T-helper 9 cell (primary cell): ENCODE results near the gene LTBP1.
"Not testable (repeated sequence)": the region's sequence is repeated elsewhere in the genome, so short reads cannot be mapped to it uniquely, and the experiment has no call there.

Experiments
- DNase-seq: peaks from one replicate; pipeline ENCODE4 v3.0.0-alpha.2; 2020

LTBP1 gene

GRCh38 chr2:33153008-33153407, 206.3 kb downstream of the LTBP1 start:
- DNase-seq, result no peak

GRCh38 chr2:33158482-33159003, 211.8 kb downstream of the LTBP1 start:
- DNase-seq, result no peak

DNA sequence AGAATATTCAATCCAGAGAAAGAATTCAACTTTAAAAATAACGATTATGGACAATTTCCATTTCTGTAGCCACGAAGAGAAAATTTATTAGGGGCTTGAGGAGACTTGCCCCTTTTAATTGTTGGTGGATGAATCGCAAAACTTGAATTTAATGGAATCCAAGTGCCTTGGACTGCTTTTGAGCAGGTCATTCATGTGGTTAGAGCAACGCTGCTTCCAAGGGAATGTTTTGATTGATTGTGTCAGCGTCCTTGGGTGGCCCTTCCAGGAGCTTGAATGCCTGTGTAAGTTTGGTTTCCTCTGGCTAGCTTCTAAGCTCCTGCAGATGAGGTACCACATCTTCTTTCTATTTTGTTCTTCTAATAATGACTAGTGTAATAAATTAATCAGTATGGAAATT, 213.4 kb downstream of the LTBP1 start:
- DNase-seq, result no peak

GRCh38 chr2:33166287-33166881, 219.6 kb downstream of the LTBP1 start:
- DNase-seq, result no peak

DNA sequence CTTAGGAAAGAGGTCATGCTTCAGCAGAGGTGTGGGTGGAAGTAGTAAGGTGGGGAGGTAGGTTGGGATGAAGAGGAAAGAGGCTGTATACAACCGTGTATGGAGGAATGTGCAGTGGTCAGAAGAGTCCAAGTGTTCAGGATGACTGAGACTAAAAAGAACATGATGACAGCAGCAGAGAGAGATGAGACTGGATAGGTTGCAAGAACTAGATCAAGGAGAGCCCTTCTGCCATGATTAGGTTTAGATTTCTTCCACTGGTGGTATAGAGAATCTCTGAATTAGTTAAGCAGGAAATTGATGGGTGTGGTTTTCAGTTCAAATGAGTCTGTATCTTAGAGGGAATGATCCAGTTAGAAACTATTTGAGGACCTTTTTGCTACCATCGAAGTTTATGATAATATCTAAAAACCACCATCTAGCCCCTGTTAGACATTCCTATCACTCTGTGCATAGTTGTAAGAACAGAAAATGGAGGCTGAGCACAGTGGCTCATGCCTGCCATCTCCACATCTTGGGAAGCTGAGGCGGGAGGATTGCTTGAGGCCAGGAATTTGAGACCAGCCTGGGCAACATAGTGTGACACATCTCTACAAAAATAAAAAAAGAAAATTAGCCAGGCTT, 221.0 kb downstream of the LTBP1 start:
- no peak for DNase-seq

DNA sequence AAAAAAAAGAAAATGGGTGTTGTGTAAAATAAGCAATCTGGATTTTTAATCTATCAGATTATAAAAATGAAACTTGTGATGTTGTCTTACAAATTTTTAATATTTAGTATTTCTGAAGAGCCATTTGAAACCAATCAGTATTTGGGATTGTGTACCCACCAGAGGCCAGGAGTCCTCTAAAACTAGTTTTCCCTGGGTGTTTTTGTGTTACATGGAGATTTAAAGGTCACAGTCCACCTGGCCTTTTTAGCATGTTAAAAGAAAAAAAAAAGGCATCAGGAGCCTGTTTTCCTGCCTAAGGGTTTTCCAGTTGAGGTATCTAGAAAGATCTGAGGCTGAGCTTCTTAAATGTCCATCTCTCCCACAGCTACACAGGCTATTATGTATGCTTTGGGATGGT, 221.7 kb downstream of the LTBP1 start:
- DNase-seq, result no peak

GRCh38 chr2:33168922-33169321, 222.2 kb downstream of the LTBP1 start:
- no peak for DNase-seq

DNA sequence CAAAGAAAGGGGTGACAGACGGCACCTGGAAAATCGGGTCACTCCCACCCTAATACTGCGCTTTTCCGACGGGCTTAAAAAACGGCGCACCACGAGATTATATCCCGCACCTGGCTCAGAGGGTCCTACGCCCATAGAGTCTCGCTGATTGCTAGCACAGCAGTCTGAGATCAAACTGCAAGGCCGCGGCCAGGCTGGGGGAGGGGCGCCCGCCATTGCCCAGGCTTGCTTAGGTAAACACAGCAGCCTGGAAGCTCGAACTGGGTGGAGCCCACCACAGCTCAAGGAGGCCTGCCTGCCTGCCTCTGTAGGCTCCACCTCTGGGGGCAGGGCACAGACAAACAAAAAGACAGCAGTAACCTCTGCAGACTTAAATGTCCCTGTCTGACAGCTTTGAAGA, 223.5 kb downstream of the LTBP1 start:
- DNase-seq, result not testable (repeated sequence)

GRCh38 chr2:33177627-33178026, 230.9 kb downstream of the LTBP1 start:
- DNase-seq, result no peak

- DNase-seq, result no peak
Observed at GRCh38 chr2:33178209-33178608, 231.5 kb downstream of the LTBP1 start.

GRCh38 chr2:33180915-33181314, 234.2 kb downstream of the LTBP1 start:
- no peak for DNase-seq

GRCh38 chr2:33181466-33181865, 234.7 kb downstream of the LTBP1 start:
- no peak for DNase-seq

DNA sequence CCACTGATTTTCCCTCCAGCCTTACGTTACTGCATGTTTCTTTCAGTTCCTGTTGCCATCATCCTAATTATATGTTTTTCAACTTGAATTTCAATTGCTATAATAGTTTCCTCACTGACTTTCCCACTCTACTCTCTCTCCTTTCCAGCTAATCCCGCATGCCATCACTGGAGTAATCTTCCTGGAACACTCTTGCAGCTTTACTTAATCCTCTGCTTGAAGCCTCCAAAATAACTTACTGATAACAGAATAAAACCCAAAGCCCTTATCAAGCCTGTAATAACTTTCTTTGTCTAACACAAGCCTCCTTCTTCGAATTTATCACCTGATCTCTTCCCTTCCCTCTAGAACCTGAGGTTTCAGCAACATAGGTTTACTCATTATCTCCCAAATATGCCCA, 237.3 kb downstream of the LTBP1 start:
- DNase-seq, result no peak

DNA sequence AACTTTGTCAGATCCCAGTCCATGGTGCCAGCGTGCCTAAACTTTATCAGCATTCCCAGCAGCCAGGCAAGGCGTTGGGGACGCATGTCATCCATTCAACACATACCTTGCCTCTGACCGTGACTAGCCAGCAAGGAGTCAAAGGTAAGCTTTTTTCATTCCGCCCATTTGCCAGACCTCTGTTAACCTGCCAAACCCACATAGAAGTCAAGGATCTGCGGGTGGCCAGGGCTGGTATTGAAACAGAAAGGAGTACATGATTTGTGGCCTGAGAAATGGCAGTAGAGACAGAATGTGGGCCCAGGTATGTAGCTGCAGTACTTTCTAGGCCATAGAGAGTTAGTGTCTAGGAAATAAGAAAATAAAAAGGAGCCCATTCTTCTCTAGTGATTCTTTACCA, 240.2 kb downstream of the LTBP1 start:
- no peak for DNase-seq

- no peak for DNase-seq
Observed at GRCh38 chr2:33188799-33189198, 242.0 kb downstream of the LTBP1 start.

DNA sequence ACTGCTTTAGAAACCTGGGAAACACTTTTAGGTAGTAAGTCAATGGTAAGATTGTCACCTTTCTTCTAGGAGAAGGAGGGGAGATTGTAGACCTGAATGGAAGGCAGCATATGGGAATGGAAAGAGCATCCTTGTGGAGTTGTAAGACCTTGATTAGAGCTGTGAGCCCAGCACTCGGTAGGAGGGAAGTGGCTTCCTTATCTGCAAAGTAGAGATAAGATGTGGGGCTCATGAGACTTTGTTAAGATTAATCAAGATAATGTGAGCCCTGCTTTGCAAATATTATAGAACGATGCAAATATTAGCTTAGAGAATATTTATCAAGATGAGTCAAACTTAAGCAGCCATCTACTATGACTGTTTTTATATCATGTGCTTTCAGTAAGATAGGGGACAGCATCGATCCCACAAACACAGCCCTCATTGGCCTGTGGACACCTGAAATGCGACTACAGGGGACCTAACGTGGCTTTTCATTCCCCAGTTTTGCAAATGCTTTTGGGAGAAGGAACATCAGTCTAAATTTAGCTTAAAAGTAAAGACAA, 243.7 kb downstream of the LTBP1 start:
- no peak for DNase-seq

DNA sequence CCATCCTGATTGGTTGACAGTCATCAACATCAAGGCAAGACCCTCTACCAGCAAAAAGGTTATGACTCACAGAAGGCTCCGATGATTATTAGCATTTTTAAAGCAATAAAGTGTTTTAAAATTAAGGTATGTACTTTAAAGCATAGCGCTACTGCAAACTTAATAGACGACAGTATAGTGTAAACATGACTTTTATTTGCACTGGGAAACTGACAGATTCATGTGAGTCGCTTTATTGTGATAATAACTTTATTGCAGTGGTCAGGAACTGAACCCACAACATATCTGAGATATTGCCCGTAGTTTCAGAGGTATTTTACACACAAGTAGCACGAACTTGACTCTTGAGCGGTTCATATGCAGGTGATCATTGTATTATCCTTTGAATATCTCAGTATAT, 249.1 kb downstream of the LTBP1 start:
- no peak for DNase-seq

DNA sequence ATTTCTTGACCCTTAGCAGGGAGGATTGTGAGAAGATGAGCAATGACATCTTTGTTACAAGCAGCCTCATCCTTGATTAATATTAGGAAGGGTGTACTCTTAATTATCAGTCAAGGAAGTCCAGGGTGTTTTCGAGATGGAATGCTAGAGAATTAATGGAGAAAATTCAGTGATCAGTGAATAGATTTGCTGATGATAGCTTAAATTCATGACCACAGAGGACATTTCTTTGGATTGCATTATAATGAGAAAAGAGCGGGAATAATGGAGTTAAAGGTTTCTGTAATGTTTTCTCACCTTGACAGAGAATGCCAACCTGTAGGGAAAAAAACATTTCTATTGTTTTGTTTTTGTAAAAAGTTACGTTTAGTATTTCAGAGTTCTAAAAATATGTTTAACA, 249.9 kb downstream of the LTBP1 start:
- no peak for DNase-seq

- no peak for DNase-seq
Observed at GRCh38 chr2:33197198-33197938, 250.6 kb downstream of the LTBP1 start.

GRCh38 chr2:33202641-33203522, 256.1 kb downstream of the LTBP1 start:
- DNase-seq, result no peak

DNA sequence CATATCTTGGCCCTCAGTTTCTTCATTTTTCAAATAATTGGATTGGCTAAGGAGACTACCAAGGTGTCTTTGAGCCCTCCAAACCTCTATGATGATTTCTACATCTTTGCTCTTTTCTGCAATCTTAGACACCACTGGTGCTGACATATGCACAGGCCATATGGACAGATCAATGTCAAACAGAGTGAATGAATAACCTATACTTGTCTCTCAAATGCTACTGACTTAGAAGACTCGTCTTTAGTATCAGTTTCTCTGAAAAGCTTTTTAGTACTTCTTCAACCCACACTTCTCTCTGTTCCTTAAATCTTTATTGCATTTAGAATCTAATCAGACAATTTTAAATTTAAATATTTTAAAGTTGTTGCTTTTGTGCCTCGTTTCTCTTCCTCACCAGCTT, 258.2 kb downstream of the LTBP1 start:
- DNase-seq, result no peak

DNA sequence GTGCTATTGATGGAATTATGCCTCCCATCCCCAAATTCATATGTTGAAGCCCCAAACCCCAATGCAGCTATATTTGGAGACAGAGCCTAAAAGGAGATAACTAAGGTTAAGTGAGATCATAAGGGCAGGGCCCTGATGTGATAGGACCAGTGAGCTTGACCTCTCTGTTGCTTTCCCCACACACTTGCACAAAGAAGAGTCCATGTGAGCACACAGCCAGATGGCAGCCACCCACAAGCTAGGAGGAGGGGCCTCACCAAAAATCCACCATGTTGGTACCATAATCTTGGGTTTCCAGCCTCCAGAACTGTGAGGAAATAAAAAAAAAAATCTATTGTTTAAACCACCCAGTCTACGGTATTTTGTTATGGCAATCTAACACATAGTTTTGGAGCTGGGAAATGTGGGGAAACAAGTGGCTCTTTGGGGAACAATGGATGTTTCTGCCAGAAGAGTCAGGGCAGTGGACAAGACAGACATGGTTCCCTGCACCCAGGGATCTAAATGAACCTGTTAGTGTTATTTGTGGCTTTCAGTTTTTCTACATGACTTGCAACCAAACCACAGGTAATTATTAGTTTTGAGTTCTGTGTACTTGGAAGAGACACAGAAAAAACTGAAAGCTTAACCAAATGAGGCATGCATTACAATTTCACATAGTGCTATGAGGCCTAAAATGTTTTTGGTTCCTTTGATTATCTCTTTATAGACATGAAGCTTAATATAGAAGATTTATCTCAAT, 259.1 kb downstream of the LTBP1 start:
- DNase-seq, result no peak
